Measurements from ENCODE around the gene UBTF. TPM values are rescaled to one million over a fixed set of nuclear protein-coding genes. Genes with fewer than 3 reads are reported as not detected.

The UBTF gene
- total and polyA plus RNA-seq, 9 of the 15 experiments (the other 6 are each of a cell fraction or from before 2014, with no cell fraction given) = 1.2 to 113 (median 83.6) TPM

GRCh38 chr17:44218344-44219107 is 949 bp downstream of the UBTF start (continued):
- TF ChIP-seq, protein P1, sequence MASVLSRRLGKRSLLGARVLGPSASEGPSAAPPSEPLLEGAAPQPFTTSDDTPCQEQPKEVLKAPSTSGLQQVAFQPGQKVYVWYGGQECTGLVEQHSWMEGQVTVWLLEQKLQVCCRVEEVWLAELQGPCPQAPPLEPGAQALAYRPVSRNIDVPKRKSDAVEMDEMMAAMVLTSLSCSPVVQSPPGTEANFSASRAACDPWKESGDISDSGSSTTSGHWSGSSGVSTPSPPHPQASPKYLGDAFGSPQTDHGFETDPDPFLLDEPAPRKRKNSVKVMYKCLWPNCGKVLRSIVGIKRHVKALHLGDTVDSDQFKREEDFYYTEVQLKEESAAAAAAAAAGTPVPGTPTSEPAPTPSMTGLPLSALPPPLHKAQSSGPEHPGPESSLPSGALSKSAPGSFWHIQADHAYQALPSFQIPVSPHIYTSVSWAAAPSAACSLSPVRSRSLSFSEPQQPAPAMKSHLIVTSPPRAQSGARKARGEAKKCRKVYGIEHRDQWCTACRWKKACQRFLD (CRISPR knock-in tag; IDR thresholded peaks at IDR 0.05) = 0 out of 2 replicates have a peak, but pooled peaks have one; percentile 66
- TF ChIP-seq, protein P2, sequence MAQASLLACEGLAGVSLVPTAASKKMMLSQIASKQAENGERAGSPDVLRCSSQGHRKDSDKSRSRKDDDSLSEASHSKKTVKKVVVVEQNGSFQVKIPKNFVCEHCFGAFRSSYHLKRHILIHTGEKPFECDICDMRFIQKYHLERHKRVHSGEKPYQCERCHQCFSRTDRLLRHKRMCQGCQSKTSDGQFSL (CRISPR knock-in tag; IDR thresholded peaks at IDR 0.05) = 0 out of 2 replicates have a peak, but pooled peaks have one; percentile 11
- TF ChIP-seq, protein P2 (tag; IDR thresholded peaks at IDR 0.05) = no peak
- no peak for TF ChIP-seq ZNF24 (IDR thresholded peaks at IDR 0.05)
- no peak; the same call in 1 of the 2 replicates for TF ChIP-seq ZFX (CRISPR knock-in tag; IDR thresholded peaks at IDR 0.05)
- no peak for TF ChIP-seq HBP1 (CRISPR knock-in tag; IDR thresholded peaks at IDR 0.05)
- peak; percentile 86; the same call in 1 of the 2 replicates for TF ChIP-seq ZNF197 (CRISPR knock-in tag; IDR thresholded peaks at IDR 0.05; ENCODE audit: low read depth)
- TF ChIP-seq, protein P3, sequence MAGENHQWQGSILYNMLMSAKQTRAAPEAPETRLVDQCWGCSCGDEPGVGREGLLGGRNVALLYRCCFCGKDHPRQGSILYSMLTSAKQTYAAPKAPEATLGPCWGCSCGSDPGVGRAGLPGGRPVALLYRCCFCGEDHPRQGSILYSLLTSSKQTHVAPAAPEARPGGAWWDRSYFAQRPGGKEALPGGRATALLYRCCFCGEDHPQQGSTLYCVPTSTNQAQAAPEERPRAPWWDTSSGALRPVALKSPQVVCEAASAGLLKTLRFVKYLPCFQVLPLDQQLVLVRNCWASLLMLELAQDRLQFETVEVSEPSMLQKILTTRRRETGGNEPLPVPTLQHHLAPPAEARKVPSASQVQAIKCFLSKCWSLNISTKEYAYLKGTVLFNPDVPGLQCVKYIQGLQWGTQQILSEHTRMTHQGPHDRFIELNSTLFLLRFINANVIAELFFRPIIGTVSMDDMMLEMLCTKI (IDR thresholded peaks at IDR 0.05; ENCODE audit: partially characterized antibody) = no peak
- TF ChIP-seq EWSR1 (IDR thresholded peaks at IDR 0.05; ENCODE audit: borderline replicate concordance, low read depth, partially characterized antibody) = no peak
- no peak for TF ChIP-seq TOE1 (IDR thresholded peaks at IDR 0.05; ENCODE audit: borderline replicate concordance)
- no peak for TF ChIP-seq TOE1 (CRISPR knock-in tag; IDR thresholded peaks at IDR 0.05; ENCODE audit: borderline replicate concordance, low read depth)
- 0 out of 2 replicates have a peak, but pooled peaks have one; percentile 10 for TF ChIP-seq EGR1 (conservative IDR thresholded peaks at IDR 0.05)
- no peak for TF ChIP-seq SMAD2 (IDR thresholded peaks at IDR 0.05; ENCODE audit: low read depth, low read length)
- no peak for TF ChIP-seq TRIM25 (IDR thresholded peaks at IDR 0.05; ENCODE audit: borderline replicate concordance)
- TF ChIP-seq ZFPM2 (CRISPR knock-in tag; IDR thresholded peaks at IDR 0.05) = no peak
- no peak for TF ChIP-seq TFE3 (CRISPR knock-in tag; IDR thresholded peaks at IDR 0.05)
- TF ChIP-seq ZNF778 (CRISPR knock-in tag; IDR thresholded peaks at IDR 0.05) = no peak
- TF ChIP-seq CBX3 (IDR thresholded peaks at IDR 0.05; ENCODE audit: borderline replicate concordance in 1 of 2, low read length in 2 of 2) = no peak

Data from K562 (cell line).